ENCODE results near the gene RPS6KA2. TPM values are rescaled to one million over a fixed set of nuclear protein-coding genes. Genes with fewer than 3 reads are reported as not detected.

RPS6KA2 gene
- total RNA-seq, 2 donors from 2014 or later, result 7.8 to 13.6 TPM

DNA sequence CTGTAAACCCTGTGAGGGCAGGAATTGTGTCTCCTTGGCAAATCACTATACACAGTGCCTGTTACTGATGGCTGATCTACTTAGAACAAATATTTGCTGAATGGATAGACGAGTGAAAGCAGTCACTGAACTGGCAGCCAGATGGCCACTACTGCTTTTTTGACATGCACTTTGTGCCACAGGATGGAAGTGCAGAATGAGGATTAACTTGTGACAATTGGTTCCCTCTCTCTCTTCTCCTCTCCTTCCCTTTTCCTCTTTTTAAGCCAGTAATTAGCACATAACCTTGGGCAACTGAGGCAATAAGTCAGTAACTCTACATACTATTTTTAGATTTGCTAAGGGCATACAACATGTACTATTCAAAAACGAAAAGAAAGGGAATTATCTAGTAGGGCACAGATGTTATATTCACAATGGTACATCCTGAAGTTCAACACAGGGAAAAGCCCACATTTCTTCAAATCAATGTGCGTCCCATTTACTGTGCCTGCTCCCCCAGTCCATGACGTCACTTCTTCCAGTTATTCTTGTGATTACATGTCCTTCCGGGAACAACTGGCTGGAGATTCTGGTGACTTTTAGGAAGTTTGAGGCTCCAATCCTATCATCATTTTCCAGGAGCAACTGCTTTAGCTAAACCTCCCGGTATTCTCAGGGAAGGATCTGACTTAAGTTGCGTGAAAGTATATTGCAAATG is 17.0 kb upstream of the RPS6KA2 start:
- Histone ChIP-seq H3K4me1 (no peaks in the 10 kb centered on the region), H3K9ac (ENCODE audit: low read depth in 2 of 2, low read length in 2 of 2) (no peak overlapping the region), H3K4me3 (no peak overlapping the region), H3K9me3 (no peaks in the 10 kb centered on the region), H3K27ac (no peak overlapping the region), H3K27me3 (no peaks in the 10 kb centered on the region), H3K36me3 (no peaks in the 10 kb centered on the region)
- intact Hi-C loops (cut with DNase I), result no loop called here
- no peak for DNase-seq
- TF ChIP-seq, protein P1, sequence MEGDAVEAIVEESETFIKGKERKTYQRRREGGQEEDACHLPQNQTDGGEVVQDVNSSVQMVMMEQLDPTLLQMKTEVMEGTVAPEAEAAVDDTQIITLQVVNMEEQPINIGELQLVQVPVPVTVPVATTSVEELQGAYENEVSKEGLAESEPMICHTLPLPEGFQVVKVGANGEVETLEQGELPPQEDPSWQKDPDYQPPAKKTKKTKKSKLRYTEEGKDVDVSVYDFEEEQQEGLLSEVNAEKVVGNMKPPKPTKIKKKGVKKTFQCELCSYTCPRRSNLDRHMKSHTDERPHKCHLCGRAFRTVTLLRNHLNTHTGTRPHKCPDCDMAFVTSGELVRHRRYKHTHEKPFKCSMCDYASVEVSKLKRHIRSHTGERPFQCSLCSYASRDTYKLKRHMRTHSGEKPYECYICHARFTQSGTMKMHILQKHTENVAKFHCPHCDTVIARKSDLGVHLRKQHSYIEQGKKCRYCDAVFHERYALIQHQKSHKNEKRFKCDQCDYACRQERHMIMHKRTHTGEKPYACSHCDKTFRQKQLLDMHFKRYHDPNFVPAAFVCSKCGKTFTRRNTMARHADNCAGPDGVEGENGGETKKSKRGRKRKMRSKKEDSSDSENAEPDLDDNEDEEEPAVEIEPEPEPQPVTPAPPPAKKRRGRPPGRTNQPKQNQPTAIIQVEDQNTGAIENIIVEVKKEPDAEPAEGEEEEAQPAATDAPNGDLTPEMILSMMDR (IDR thresholded peaks at IDR 0.05), result no peak

DNA sequence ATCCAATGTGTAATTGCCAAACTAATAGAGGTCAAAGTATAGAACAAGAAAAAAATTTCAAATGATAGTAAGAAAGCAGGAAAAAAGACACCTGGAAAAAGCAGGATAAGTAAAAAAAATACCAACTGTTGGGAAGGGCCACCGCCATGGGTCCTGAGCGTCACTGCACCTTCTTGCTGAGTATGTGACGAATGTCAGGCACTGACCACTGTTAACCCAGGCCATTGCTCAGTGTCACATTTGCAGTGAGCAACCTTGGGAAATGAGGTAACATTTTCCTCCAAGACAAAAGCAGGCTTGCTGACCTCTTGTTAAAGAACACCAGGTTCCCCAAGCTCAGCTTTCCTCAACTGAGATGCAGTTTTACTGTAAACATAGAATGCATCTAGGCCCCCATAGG is 15.6 kb upstream of the RPS6KA2 start:
- Histone ChIP-seq H3K27me3 (no peaks in the 10 kb centered on the region), H3K4me3 (no peak overlapping the region), H3K9me3 (no peaks in the 10 kb centered on the region), H3K27ac (no peak overlapping the region), H3K4me1 (no peaks in the 10 kb centered on the region), H3K36me3 (no peaks in the 10 kb centered on the region), H3K9ac (ENCODE audit: low read depth in 2 of 2, low read length in 2 of 2) (no peak overlapping the region)
- intact Hi-C loops (cut with DNase I), result no loop called here
- TF ChIP-seq, protein P1 (IDR thresholded peaks at IDR 0.05), result no peak
- DNase-seq, result no peak

DNA sequence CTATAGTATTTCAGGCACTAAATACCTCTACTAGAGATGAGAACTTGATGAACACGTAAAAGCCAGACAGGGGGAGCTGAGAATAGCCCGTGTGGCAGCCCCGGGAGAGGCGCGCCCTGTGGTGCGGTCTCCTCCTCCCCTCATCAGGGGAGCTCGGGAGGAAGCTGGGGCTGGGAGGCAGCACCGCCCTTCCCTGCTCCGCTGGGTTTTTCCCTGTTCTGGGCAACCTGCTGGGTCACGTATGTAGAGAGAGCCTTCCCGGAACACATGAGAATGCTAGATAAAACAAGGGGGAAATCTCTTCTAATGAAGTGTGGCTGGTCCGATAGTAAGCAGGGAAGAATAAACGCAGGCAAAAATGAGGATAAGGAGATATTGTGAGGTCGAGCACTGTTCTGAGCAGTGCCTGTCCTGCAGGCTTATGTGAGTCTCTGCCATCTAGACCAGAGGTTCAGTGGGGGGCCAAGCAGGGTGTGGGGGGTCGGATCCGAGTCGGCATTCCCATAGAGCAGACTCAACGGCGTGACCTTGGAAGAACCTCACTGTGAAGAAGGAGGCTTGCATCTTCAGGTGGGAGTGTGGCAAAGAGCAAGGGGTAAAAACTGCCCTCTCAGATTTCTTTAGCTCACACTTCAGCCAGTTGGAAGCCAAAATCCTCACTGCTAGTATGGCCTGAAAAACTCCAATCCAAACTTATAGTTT is 13.4 kb upstream of the RPS6KA2 start:
- no peaks in the 10 kb centered on the region for H3K4me1 ChIP-seq
- TF ChIP-seq, protein P1 (IDR thresholded peaks at IDR 0.05), result no peak
- no peak overlapping the region for H3K4me3 ChIP-seq
- H3K27me3 ChIP-seq, result no peaks in the 10 kb centered on the region
- H3K36me3 ChIP-seq, result no peaks in the 10 kb centered on the region
- DNase-seq, result no peak
- intact Hi-C loops (cut with DNase I), result no loop called here
- no peak overlapping the region for H3K27ac ChIP-seq
- no peaks in the 10 kb centered on the region for H3K9me3 ChIP-seq
- no peak overlapping the region for H3K9ac ChIP-seq (ENCODE audit: low read depth in 2 of 2, low read length in 2 of 2)

DNA sequence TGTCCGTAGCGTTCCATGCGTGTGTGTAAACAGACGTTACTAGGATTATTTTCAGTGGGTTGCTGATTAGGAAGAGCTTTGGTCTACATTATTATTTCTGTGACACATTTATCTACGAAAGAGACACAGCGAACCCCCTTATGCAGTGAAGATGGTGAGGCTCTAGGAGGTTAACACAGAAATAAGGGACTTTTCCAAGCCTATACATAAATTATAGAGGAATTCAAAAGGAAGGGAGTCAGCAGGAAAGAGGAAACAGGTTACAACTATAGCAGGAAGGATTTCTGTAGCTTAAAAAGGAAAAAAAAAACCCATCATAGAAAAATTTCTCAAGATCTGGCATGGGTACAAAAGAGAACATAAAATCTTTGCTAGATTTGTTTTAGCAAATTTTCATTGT is 12.9 kb upstream of the RPS6KA2 start:
- H3K27ac ChIP-seq, result no peak overlapping the region
- no peaks in the 10 kb centered on the region for H3K27me3 ChIP-seq
- DNase-seq, result no peak
- no peaks in the 10 kb centered on the region for H3K9me3 ChIP-seq
- H3K4me3 ChIP-seq, result no peak overlapping the region
- H3K9ac ChIP-seq (ENCODE audit: low read depth in 2 of 2, low read length in 2 of 2), result no peak overlapping the region
- H3K36me3 ChIP-seq, result no peaks in the 10 kb centered on the region
- TF ChIP-seq, protein P1 (IDR thresholded peaks at IDR 0.05), result no peak
- H3K4me1 ChIP-seq, result no peaks in the 10 kb centered on the region
- intact Hi-C loops (cut with DNase I), result no loop called here

DNA sequence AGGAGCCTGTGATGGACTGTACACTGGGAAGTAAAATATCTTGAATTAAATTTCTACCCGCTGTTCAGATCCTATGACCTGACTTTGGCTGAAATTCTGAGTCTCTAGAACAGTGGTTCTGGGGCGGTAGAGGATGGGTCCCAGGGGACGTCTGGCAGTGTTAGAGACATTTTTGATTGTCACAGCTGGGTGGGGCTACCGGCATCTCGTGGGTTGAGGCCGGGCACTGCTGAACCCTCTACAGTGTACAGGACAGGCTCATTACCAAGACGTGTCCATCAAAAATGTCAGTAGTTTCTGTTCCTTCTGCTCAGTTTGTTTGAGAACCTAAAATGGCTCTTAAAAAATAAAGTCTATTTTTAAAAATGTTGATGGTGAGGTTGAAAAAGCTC is 11.5 kb upstream of the RPS6KA2 start:
- intact Hi-C loops (cut with DNase I), result no loop called here
- DNase-seq, result no peak
- Histone ChIP-seq H3K9ac (ENCODE audit: low read depth in 2 of 2, low read length in 2 of 2) (no peak overlapping the region), H3K4me1 (no peaks in the 10 kb centered on the region), H3K9me3 (no peaks in the 10 kb centered on the region), H3K4me3 (no peak overlapping the region), H3K27ac (no peak overlapping the region), H3K27me3 (no peaks in the 10 kb centered on the region), H3K36me3 (no peaks in the 10 kb centered on the region)
- TF ChIP-seq, protein P1 (IDR thresholded peaks at IDR 0.05), result no peak

Measured in colonic mucosa (tissue), 4 donors.